HCT116 (cell line): ENCODE data around the gene ELAVL1.

ENCODE experiments used
- CTCF ChIP-seq, 3 experiments: fragments of 200-600 bp in 1 of 3; sonication (generic) in 1 of 3; IDR thresholded peaks in 2 of 3; conservative IDR thresholded peaks in 1 of 3; 2 replicates each; pipeline ENCODE4 v1.5.1; 2012 to 2017; ENCODE audit warnings: low read depth in 2 of 3, low read length in 2 of 3, antibody characterized with exemption in 1 of 3, borderline replicate concordance in 1 of 3, control low read depth in 1 of 3, mild to moderate bottlenecking in 1 of 3, mixed read lengths in 1 of 3, mixed run types in 1 of 3, moderate library complexity in 1 of 3; ENCODE audit not compliant: insufficient read depth in 1 of 3
- EZH2 ChIP-seq: fragments of 200-600 bp; sonication (generic); IDR thresholded peaks from 2 replicates; pipeline ENCODE4 v1.6.1; 2017; ENCODE audit warnings: antibody characterized with exemption, mixed run types
- POLR2A ChIP-seq: IDR thresholded peaks from 2 replicates; pipeline ENCODE4 v1.7.0; 2011; ENCODE audit warnings: borderline replicate concordance; ENCODE audit not compliant: insufficient read depth, insufficient read length; ENCODE audit errors: extremely low read depth
- POLR2AphosphoS5 ChIP-seq: IDR thresholded peaks from 2 replicates; pipeline ENCODE4 v1.6.1; 2011; ENCODE audit warnings: mild to moderate bottlenecking, low read depth, low read length, moderate library complexity
- REST ChIP-seq: IDR thresholded peaks from 2 replicates; pipeline ENCODE4 v1.6.1; 2012; ENCODE audit warnings: low read depth
- TCF7L2 ChIP-seq: IDR thresholded peaks from 2 replicates; pipeline ENCODE4 v1.7.0; 2011; ENCODE audit warnings: borderline replicate concordance, inconsistent platforms; ENCODE audit not compliant: insufficient read depth, insufficient read length; ENCODE audit errors: extremely low read depth
- YY1 ChIP-seq: IDR thresholded peaks from 2 replicates; pipeline ENCODE4 v1.6.1; 2011; ENCODE audit warnings: low read length, low read depth, moderate library complexity, mild to moderate bottlenecking; ENCODE audit not compliant: insufficient replicate concordance; ENCODE audit errors: extremely low read depth

- TF ChIP-seq EZH2 (no peak), CTCF (IDR thresholded peaks at IDR 0.05 in 2 of 3, conservative IDR thresholded peaks at IDR 0.05 in 1 of 3; ENCODE audit: borderline replicate concordance in 1 of 3, insufficient read depth in 1 of 3, low read depth in 2 of 3, low read length in 2 of 3) (no peak), POLR2AphosphoS5 (no peak), REST (no peak), POLR2A (no peak), TCF7L2 (no peak), YY1 (no peak)
These were observed 19.9 kb downstream of the ELAVL1 start for GRCh38 chr19:7985481-7985911.
